NCI-H345 treated with DMSO at 0.1 percent for 48 hours (cell line): ENCODE data around the gene WNT3.
"Not testable (repeated sequence)": the region's sequence is repeated elsewhere in the genome, so short reads cannot be mapped to it uniquely, and the experiment has no call there.

ENCODE experiments used
- DNase-seq: peaks from one replicate; lab custom pipeline; 2025; ENCODE audit not compliant: unreplicated experiment; lab: John Stamatoyannopoulos, UW

Gene WNT3

DNA sequence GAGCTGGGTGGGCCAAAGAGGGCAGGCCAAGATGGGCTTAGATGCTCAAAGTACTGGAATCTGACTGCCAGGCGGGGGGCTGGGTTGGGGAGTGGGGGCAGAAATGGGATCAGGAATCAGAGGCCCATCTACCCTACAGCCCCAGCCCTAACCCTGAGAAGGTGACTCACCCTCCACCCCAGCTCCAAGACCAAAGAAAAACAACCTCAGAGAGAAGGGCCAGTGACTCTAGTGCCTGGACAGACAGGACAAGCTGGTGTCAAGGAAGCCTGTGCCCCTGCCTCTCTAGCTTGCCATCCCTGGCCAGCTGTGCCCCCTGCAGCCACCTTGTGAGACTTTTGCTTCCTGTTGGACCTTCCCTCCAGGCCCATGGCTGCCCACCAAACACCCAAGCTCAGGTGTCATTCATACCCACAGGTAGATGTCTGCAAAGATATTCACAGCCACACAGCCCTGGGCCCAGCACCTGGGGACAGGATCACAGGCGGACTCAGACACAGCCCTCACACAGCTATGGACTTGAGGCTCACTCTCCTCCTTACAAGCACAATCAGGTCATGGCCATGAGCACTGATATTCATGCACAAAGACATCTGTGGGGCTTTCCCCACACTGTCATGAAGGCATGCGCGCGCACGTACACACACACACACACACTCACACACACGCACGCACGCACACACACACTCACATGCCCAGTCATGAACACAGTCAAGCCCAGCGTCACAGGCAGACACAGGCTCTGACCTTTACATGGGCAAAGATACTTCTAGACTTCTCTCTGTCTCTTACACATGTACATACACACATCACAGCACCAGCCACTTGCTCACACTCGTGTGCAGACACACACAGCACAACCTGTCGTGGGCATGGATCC lies 2.8 kb downstream of the WNT3 start:
- DNase-seq: no peak

DNA sequence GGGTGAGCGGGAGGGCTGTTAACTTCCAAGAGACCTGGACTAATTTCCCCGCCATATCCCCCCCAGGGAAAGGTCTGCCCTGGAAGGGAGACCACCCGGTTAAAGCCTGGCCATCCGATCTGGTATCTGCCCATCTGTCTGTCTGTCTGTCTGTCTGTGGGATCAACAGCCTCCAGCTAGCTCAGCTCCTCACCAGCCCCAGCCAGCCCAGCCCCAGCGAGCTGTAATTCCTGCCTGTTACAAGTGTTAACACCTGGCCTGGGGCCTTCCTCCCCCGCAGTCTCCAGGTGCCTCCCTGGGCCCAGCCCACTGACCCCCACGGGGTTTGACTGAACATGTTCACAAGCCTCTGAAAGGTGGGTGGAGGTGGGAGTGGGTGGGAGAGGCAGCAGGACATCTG lies 4.0 kb downstream of the WNT3 start:
- DNase-seq: no peak

DNA sequence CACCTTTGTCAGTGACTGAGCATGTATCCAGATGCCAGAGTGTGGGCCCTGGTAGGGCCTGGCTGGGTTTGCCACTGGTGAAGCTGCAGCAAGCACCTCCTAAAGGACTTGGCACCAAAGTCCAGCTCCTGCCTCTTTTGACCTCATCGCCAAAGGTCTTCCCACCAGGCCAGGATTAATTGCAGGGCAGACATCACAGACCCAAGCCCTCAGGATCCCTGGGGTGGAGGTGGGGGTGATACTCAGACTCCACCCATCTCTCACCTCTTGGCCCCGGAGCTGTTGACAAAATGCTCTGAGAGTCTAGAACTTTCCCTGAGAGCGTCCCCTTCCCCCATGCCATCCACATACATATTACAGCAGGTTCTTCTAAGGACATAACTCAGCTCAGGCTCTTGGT lies 4.6 kb downstream of the WNT3 start:
- no peak for DNase-seq

DNA sequence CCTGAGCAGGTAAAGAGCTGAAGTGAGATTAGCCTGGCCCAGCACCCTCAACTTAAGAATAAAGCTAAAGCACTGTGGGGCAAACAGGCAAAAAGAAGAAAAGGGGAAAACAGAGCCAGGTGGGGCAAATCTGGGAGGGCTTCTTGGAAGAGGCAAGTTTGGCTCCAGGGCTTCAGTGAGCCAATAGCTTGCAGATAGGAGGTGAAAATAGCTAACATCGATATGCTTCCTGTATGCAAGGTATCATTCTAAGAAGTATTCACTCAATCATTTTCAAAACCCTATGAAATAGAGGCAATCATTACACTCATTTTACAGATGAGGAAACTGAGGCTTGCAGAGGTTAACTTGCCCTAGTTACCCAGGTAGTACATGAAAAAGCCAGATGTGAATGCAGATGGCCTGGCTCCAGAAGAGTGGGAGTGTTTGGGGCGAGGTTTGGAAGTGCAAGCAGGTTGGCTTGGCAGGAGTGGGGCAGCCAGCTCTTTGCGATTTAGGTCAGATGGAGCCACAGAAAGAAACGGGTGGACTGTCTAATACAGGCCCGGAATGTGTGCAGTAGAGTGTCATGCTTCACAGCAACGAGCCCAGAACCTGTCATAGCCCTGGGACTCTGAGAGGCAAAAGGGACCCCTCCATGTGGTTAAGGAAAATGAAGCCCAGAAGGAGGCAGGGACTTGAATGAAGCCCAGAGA lies 5.7 kb downstream of the WNT3 start:
- no peak for DNase-seq

DNA sequence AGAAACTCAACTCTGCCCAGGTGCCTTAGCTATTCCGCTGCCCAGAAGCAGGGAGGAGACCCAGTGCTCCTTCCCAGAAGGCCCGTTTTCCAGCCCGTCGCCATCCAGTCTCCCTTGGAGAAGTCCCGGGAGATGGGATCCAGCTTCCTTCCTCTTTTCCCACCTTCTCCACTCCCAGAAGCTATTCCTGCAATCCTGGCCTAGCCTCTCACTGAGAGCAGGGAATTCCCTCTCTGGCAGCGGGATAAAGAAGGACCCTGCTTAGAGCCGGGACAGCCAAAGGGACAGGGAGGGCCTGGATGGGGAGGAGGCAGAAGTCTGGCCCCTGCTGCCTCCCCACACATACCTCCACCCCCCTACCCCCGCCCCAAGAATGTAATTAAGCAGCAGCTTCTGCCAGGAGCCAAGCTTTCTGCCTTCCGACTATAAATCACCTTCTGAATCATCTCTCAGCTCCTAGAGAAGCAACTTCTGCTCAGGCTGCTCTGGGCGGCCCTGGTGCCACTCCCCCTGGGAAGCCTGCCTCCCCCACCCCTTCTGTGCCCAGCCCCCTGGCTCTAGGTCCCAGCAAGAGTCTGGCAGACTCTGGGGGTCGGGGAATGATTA lies 6.4 kb downstream of the WNT3 start:
- no peak for DNase-seq

DNA sequence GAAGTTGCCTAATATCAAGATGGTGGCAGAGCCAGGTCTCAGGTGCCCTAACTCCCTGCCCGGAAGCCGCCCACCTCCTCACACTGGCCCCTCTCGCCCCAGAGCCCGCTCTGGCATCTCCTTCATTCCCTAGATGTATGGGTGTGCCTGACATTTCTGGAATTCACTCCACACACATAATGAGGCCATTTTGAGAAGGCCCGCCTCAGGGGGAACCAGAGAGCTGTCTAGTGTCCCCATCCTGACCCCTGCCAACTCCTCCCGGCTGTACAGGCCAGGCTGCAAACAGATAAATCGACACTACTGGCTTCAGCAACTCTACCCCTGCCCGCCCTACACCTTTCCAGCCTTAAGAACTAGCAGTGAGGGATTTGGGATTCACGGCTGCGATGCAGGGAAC lies 7.7 kb downstream of the WNT3 start:
- no peak for DNase-seq

DNA sequence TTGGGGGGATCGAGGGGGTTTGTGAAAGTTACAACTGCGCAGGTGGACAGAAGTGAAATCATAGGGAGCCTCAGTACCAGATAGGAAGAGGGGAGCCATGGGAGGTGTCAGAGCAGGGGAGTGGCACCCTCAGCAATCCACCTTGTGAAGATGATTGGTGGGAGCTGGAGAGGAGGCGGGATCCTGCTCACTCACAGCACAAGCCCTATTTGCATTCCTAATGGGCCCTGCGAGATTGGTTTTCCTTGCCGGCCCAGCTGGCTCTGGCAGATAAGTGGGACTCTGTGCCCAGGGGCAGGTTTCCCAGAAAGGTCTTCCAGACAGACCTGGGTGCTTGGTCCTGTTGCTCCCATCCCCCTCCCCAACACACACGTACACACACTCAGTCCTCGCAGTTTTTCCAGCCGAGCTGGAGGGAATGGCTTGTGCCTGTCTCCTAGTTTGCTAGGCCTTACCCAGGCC lies 9.4 kb downstream of the WNT3 start:
- DNase-seq: no peak

DNA sequence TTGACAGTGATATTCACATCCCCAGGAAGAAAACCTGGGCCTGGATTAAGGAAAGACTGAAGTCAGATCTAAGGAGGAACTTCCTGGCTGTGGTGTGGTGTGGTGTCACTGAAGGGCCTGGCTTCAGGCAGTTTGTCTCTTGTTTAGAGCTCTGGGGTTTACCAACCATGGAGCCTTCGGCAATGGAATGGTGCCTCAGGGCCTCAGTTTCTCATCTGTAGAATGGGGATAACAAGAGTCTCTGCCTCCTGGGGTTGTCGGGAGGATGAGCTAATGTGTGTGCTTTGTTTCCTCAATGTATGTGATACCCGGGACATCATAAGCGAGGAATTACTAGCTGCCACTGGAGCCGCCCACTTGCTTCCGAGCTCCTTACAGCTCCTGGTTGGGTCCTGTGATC lies 12.7 kb downstream of the WNT3 start:
- no peak for DNase-seq

DNA sequence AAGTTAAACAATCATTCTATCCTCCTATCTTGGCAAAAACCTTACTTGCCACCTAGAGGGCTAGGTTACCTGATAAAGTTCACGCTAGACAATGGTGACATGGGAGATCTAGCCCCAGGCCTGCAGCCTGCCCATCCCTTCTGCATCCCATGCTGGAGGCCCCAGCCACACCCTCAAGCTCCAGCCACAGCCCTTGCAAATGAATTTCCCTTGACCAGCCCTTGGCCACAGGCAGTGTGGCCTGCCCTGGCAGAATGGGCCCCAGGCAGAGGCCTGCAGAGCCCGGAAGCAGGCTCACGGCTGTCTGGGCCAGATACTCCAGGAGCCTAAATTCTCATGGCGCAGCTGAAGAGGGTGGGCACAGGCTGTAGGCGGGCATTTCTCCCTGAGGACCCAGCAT lies 14.9 kb downstream of the WNT3 start:
- no peak for DNase-seq

DNA sequence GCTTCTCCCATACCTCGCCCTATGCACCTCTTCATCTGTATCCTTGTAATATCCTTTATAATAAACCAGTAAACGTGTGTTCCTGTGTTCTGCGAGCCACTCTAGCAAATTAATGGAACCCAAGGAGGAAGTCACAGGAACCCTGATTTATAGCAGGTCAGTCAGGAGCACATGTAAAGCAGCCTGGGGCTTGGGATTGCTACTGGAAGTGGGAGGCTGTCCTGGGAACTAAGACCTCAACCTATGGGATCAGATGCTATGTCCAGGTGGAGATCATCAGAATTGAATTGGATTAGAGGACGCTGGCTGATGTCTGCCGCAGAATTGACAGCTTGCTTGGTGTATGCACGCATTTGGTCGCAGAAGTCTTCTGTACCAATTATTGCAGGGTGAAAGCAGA lies 15.7 kb downstream of the WNT3 start:
- DNase-seq: no peak

DNA sequence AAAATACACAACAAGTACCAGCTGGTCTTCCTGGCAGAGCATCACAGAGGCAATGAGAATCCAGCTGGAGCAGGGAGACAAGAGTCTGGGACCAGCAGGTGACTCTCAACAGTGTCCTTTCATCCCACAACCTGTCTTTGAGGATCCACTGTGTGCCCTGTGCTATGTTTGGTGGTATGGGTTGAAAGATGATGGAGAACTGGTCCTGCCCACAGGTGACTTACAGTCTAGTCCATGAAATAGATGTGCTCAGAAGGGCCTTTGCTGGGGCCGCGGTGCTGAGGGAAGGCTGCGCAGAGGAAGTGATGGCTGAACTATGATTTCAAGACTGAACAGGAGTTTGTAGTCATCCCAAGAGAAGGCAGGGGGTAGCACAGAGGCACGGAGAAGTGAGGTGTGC lies 17.9 kb downstream of the WNT3 start:
- DNase-seq: no peak

DNA sequence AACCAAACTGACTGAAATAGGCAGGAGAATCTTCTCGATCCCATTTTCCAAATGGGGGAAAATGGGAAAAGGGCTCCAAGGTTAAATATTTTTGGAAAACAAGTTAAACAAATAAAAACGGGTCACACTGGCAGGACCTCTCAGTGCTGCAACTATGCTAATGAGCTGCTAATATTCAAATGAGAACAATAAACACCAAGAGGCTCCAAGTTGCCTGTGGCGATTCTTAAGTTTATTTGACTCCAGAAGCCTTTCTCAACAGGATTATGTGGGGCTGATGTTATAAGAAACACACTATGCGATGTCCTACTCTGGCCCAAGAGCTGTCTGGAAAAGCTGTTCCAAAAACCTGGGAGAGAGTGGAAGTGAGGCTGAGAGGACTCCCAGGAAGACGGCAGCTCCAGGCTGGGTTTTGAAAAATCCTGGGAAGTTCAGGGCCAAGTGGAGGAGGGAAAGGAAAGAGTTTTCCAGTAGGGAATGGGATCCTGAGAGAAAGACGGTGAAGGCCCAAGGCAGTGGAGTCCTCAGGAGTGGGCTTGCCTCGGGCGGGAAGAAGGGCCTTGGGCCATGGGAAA lies 21.4 kb downstream of the WNT3 start:
- DNase-seq: no peak

DNA sequence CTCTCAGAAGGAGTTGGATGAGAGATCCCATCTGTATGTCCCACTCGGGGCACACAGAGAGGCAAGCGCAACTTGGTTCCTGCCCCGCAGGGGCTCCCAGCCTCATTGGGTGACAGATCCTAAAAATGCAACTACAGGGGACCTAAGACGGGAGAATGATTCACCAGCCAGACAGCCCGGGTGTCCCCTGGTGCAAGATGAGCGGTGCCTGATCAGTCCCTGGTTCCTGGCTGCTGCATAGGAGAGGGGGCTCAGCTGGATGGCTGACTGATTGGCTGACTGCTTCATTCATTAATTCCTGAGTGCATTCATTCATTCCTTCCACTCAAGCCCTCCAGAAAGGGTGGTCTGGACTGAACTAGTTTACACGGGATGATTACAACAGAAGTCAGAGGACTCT lies 22.0 kb downstream of the WNT3 start:
- no peak for DNase-seq

DNA sequence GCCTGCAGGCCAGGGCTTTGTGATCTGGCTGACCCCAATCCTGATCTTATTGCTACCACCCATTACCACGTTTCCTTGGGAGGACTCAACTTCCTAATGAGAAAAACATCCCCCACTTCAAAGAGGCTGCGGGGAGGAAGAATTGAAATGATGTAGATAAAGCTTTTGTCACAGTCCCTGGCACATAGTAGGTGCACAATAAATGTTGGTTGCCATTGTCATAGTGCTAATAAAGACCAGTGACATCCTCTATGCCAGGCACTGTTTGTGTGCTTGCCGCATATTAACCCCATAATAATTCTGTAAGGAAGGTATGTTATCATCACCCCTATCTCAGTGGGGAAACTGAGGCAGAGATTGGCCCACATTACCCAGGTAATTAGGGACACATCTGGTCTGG lies 22.4 kb downstream of the WNT3 start:
- DNase-seq: no peak

DNA sequence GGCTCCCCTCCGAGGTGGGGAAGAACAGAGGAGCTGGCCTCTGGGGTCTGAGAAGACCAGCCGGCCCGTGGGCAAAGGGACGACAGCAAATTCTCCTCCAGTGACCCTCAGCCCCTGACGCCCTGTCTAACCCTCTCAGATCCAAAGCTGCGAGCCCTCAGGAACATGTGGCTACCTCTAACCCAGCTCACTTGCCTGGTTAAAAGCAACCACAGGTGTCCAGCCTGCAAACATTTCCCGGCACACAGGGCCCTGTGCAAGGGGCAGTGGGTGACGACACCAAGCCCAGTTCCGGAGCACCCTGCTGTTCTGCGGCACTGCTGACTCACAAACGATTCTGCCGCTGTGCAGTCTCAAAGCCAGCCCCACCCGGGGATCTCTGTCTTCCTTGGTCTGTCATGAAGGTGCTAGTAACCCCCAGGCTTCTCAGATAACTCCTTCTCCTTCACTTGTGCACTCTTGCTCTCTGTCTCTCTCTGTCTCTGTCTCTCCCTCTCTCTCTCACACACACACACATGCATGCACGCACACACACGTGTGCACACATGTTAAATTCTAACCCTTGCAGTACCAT lies 23.0 kb downstream of the WNT3 start:
- DNase-seq: no peak

DNA sequence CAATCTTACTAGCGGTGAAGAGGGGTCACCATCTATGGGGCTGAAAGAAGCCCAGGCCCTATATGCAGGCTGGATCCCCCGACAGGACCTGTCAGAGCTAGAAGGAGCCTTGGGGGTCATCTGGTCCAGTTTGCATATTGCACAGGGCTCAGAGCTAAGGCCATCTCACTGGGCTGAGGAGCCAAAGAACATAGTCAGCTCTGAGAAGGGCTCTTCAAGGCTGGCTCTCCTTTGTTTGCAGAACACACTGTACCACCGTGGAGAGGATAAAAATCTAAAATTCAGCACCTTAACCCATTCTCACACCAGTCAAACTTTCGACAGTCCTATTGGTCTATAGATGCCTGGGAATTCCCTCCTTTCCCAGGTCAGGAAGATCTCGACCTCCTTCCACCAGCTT lies 24.2 kb downstream of the WNT3 start:
- no peak for DNase-seq

DNA sequence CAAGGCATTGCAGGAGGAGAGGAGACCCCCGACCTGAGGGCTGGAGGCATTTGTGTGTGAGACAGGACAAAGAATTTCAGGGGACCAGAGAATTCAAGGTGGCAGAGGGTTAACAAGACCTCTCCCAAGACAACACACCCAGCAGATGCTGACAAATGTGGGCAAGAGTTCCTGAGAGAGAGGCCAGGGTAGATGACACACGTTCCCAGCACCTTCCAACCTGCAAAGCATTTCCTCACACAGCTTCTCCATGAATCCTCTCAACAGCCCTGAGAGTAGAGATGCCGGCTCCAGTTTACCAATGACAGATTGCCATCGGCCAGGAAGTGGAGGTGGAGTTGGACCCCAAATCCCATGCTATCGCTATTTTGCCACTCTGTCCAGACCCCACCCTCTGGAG lies 25.0 kb downstream of the WNT3 start:
- no peak for DNase-seq

DNA sequence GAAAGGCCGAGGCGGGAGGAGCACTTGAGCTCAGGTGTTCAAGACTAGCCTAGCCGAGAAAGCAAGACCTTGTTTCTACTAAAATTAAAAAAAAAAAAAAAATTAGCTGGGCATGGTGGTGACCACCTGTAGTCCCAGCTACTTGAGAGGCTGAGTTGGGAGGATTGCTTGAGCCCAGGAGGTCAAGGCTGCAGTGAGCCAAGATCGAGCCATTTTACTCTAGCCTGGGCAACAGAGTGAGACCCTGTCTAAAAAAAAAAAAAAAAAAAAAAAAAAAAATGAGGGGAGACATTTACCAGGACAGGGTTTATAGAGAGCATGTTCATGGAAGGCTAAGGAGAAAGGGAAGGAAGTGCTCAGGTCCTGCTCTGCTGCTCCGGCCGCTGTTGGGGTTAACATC lies 25.5 kb downstream of the WNT3 start:
- DNase-seq: not testable (repeated sequence)

DNA sequence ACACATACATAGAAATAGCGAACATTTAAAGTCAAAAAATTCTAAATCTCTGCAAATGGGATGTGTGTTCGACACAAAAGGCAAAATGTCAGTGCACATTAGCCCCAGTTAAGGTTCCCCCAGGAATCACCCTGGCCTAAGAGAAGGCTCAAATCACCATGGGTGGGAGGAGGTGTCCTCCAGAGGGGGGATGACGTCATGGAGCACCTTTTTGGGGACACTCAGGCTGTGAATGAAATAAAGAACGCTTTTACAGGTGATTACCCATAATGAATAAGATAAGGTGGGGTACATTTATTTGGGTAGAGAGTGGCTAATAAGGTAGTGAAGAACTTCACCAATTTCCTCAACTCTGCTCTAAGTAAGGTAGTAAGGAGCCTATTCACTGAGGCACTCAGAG lies 26.4 kb downstream of the WNT3 start:
- DNase-seq: no peak

DNA sequence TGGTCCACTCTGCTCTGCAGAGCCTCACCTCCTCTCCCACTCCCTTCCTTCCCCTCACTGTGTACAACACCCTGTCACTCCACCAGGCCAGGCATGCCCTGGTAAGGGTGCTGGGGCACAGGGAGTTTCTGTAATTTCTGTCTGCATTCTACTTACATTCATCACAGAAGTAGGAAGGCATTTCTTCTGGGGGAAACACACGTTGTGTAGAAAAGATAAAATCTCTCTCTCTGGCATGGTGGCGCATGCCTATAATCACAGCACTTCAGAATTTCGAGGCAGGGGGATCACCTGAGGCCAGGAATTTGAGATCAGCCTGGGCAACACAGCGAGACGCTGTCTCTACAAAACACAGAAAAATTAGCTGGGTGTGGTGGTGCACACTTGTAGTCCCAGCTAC lies 27.0 kb downstream of the WNT3 start:
- DNase-seq: no peak

DNA sequence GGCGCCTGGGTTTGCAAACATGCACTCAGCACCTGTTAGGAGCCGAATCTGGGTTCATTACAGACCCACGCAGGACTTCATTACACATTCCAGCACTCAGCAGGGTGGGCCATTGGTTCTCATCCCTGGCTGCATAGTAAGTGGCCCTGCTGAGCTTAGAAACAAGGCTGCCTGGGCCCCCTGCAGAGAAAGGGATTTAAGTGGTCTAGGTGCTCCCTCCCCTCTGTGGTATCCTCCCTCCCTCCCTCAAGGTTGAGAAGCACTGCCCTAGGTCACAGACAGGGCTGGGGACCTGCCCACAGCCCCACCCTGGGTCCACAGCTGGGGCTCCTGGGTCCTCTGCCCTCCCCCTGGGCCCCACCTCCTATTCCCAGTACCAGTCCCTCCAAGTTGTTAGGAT lies 28.3 kb downstream of the WNT3 start:
- no peak for DNase-seq
